Urinary bladder (tissue), 4 donors: ENCODE data around the gene ULK1. TPM values are rescaled to one million over a fixed set of nuclear protein-coding genes. Genes with fewer than 3 reads are reported as not detected.
"Not testable (repeated sequence)": the region's sequence is repeated elsewhere in the genome, so short reads cannot be mapped to it uniquely, and the experiment has no call there.

ENCODE experiments used
- DNase-seq: peaks from one replicate; pipeline ENCODE4 v3.0.0-alpha.2; 2015; ENCODE audit errors: extremely low spot score
- H3K27ac ChIP-seq: one replicate; pipeline ENCODE4 v1.5.1; 2013; ENCODE audit warnings: low read depth, mild to moderate bottlenecking, moderate library complexity
- H3K36me3 ChIP-seq: one replicate; pipeline ENCODE4 v1.6.1; 2013; ENCODE audit warnings: mild to moderate bottlenecking, moderate library complexity; ENCODE audit not compliant: insufficient read depth
- H3K4me1 ChIP-seq: one replicate; pipeline ENCODE4 v1.6.1; 2013; ENCODE audit warnings: mild to moderate bottlenecking, moderate library complexity; ENCODE audit not compliant: insufficient read depth
- H3K4me3 ChIP-seq: one replicate; pipeline ENCODE4 v1.5.1; 2013; ENCODE audit warnings: low read depth, low read length
- WGBS: extraction: QIAGEN DNeasy Blood & Tissue Kit; methylation state at CpG from one replicate; pipeline ENCODE4 v1.1.7; 2013; 5-methylcytosine and 5-hydroxymethylcytosine counted together
- polyA plus RNA-seq: library from polyadenylated mRNA; stranded (reverse); fragments of 200-250 nt; gene quantifications from one replicate; pipeline ENCODE4 v1.2.3, GENCODE V29; 2013
- total RNA-seq: library from RNA; depleted of rRNA; stranded (reverse); fragments of >200 nt; gene quantifications from one replicate; pipeline ENCODE4 v1.2.3, GENCODE V29; 2014
- donor health status: healthy with polysubstance abuse.
- donor health status: healthy.

The ULK1 gene
- total and polyA plus RNA-seq, 2 donors: 10.9 to 34.4 TPM

- no peak for DNase-seq
- Histone ChIP-seq H3K4me3 (no peak overlapping the region), H3K36me3 (no peaks in the 10 kb centered on the region), H3K27ac (no peak overlapping the region), H3K4me1 (peaks cover 4% of the 10 kb centered on the region)
- WGBS: 66% methylated on average over 1 of the region's 1 CpG
Observed at GRCh38 chr12:131948166-131948712, 53.8 kb downstream of the ULK1 start.

- not testable (repeated sequence) for H3K4me3 ChIP-seq, DNase-seq, H3K4me1 ChIP-seq, H3K36me3 ChIP-seq
- H3K27ac ChIP-seq: peak overlapping the region; percentile 59
- 36% methylated on average over 23 of the region's 23 CpGs for WGBS
Observed at GRCh38 chr12:131948713-131949430, 54.5 kb downstream of the ULK1 start.

GRCh38 chr12:131949431-131950181, 55.2 kb downstream of the ULK1 start, which contains the start of gene EP400:
EP400 (plus strand) TSS chr12:131949942; CDS start chr12:131960620, 10,678 bp downstream.
- peaks cover 4% of the 10 kb centered on the region for H3K4me1 ChIP-seq
- peak; percentile 86 for DNase-seq
- H3K27ac ChIP-seq: peak within 1 kb of the TSS; percentile 76
- WGBS: 1% methylated on average over 97 of the region's 97 CpGs
- no peaks in the 10 kb centered on the region for H3K36me3 ChIP-seq
- peak within 1 kb of the TSS; percentile 99 for H3K4me3 ChIP-seq

GRCh38 chr12:131950182-131950913, 55.9 kb downstream of the ULK1 start:
- peak overlapping the region; percentile 99 for H3K4me3 ChIP-seq
- H3K4me1 ChIP-seq: peaks cover 4% of the 10 kb centered on the region
- under 1% methylated on average over 79 of the region's 79 CpGs for WGBS
- H3K36me3 ChIP-seq: no peaks in the 10 kb centered on the region
- no peak for DNase-seq
- peak overlapping the region; percentile 76 for H3K27ac ChIP-seq

- not testable (repeated sequence) for H3K4me1 ChIP-seq, DNase-seq, H3K27ac ChIP-seq, H3K4me3 ChIP-seq, H3K36me3 ChIP-seq
- 97% methylated on average over 9 of the region's 9 CpGs for WGBS
Observed at GRCh38 chr12:131953810-131954209, 59.4 kb downstream of the ULK1 start.

- not testable (repeated sequence) for DNase-seq, H3K36me3 ChIP-seq, H3K4me3 ChIP-seq, H3K4me1 ChIP-seq, H3K27ac ChIP-seq
- 93% methylated on average over 13 of the region's 13 CpGs for WGBS
Observed at GRCh38 chr12:131954460-131954859, 60.0 kb downstream of the ULK1 start.

GRCh38 chr12:131959116-131959515, 64.7 kb downstream of the ULK1 start:
- Histone ChIP-seq H3K27ac (no peak overlapping the region), H3K4me3 (no peak overlapping the region), H3K4me1 (no peaks in the 10 kb centered on the region), H3K36me3 (no peaks in the 10 kb centered on the region)
- 79% methylated on average over 4 of the region's 4 CpGs for WGBS
- no peak for DNase-seq

- 82% methylated on average over 16 of the region's 16 CpGs for WGBS
- no peak for DNase-seq
- Histone ChIP-seq H3K27ac (no peak overlapping the region), H3K4me3 (no peak overlapping the region), H3K36me3 (no peaks in the 10 kb centered on the region), H3K4me1 (no peaks in the 10 kb centered on the region)
Observed at GRCh38 chr12:131959641-131960589, 65.5 kb downstream of the ULK1 start.

- DNase-seq, H3K36me3 ChIP-seq, H3K27ac ChIP-seq, H3K4me1 ChIP-seq, H3K4me3 ChIP-seq: not testable (repeated sequence)
- 92% methylated on average over 21 of the region's 30 CpGs for WGBS
Observed at GRCh38 chr12:131960590-131961325, 66.3 kb downstream of the ULK1 start.

- WGBS: 94% methylated on average over 12 of the region's 20 CpGs
- not testable (repeated sequence) for H3K4me3 ChIP-seq, H3K4me1 ChIP-seq, H3K27ac ChIP-seq, DNase-seq, H3K36me3 ChIP-seq
Observed at GRCh38 chr12:131961328-131961727, 66.9 kb downstream of the ULK1 start.

GRCh38 chr12:131962069-131962468, 67.6 kb downstream of the ULK1 start:
- Histone ChIP-seq H3K27ac (no peak overlapping the region), H3K36me3 (peaks cover 1% of the 10 kb centered on the region), H3K4me3 (no peak overlapping the region), H3K4me1 (peaks cover 2% of the 10 kb centered on the region)
- no peak for DNase-seq
- 87% methylated on average over 8 of the region's 8 CpGs for WGBS

GRCh38 chr12:131963381-131963780, 69.0 kb downstream of the ULK1 start:
- Histone ChIP-seq H3K36me3 (peaks cover 1% of the 10 kb centered on the region), H3K4me1 (peaks cover 2% of the 10 kb centered on the region), H3K4me3 (no peak overlapping the region), H3K27ac (no peak overlapping the region)
- no peak for DNase-seq
- 80% methylated on average over 4 of the region's 4 CpGs for WGBS
